ENCODE results near the gene SELENOH. TPM values are rescaled to one million over a fixed set of nuclear protein-coding genes. Genes with fewer than 3 reads are reported as not detected.

SELENOH gene
- total and polyA plus RNA-seq, 9 of the 15 experiments (the other 6 are each of a cell fraction or from before 2014, with no cell fraction given) = 16.6 to 299 (median 118) TPM

DNA sequence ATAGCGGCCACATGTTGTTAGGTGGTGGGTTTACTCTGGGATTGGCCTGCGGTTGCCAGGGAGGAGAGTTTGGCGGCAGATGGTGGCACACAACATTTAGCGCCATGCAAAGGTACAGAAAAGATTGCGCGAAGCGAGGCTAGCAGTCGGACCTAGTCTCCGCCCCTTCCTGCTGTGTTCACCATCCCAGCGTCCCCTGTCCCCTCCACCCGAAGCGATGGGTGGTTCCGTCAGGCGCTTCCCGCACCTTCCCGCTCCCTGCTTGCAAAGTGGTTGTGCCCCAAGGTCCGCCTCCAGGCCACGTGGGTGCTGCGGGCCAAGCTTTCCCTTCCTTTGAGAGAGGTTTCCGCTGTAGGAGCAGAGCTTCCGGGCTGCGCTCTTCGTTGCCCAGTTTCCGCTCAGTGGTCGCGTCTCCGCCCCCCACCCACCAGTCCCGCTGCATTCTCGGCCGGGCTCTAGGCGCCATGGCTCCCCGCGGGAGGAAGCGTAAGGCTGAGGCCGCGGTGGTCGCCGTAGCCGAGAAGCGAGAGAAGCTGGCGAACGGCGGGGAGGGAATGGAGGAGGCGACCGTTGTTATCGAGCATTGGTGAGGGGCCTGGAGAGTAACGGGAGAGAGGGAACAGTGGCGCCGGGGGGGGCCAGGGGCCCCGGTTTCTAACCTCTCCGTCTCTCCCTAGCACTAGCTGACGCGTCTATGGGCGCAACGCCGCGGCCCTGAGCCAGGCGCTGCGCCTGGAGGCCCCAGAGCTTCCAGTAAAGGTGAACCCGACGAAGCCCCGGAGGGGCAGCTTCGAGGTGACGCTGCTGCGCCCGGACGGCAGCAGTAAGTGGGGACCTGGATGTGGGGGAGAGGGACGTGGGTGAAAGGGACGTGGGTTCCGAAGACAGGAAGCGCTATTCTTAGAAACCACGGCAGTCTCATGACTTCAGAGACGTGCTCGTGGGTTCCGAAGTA is at the start of gene SELENOH (continued):
- TF ChIP-seq CHCHD3 (CRISPR knock-in tag; IDR thresholded peaks at IDR 0.05) (no peak; the same call in 1 of the 2 replicates), E2F3 (CRISPR knock-in tag; IDR thresholded peaks at IDR 0.05) (peak; percentile 74), TGIF2 (CRISPR knock-in tag; IDR thresholded peaks at IDR 0.05) (no peak), ELF4 (CRISPR knock-in tag; IDR thresholded peaks at IDR 0.05) (peak; percentile 28; the same call in 1 of the 2 replicates), POLR2AphosphoS2 (IDR thresholded peaks at IDR 0.05; ENCODE audit: low read length) (peak; percentile 99), SMAD1 (IDR thresholded peaks at IDR 0.05; ENCODE audit: low read depth, low read length, partially characterized antibody) (peak; percentile 82), DPF2 (IDR thresholded peaks at IDR 0.05) (peak; percentile 51; the same call in 1 of the 2 replicates), ZBTB8A (IDR thresholded peaks at IDR 0.05; ENCODE audit: partially characterized antibody) (no peak)
- TF ChIP-seq, protein P1, sequence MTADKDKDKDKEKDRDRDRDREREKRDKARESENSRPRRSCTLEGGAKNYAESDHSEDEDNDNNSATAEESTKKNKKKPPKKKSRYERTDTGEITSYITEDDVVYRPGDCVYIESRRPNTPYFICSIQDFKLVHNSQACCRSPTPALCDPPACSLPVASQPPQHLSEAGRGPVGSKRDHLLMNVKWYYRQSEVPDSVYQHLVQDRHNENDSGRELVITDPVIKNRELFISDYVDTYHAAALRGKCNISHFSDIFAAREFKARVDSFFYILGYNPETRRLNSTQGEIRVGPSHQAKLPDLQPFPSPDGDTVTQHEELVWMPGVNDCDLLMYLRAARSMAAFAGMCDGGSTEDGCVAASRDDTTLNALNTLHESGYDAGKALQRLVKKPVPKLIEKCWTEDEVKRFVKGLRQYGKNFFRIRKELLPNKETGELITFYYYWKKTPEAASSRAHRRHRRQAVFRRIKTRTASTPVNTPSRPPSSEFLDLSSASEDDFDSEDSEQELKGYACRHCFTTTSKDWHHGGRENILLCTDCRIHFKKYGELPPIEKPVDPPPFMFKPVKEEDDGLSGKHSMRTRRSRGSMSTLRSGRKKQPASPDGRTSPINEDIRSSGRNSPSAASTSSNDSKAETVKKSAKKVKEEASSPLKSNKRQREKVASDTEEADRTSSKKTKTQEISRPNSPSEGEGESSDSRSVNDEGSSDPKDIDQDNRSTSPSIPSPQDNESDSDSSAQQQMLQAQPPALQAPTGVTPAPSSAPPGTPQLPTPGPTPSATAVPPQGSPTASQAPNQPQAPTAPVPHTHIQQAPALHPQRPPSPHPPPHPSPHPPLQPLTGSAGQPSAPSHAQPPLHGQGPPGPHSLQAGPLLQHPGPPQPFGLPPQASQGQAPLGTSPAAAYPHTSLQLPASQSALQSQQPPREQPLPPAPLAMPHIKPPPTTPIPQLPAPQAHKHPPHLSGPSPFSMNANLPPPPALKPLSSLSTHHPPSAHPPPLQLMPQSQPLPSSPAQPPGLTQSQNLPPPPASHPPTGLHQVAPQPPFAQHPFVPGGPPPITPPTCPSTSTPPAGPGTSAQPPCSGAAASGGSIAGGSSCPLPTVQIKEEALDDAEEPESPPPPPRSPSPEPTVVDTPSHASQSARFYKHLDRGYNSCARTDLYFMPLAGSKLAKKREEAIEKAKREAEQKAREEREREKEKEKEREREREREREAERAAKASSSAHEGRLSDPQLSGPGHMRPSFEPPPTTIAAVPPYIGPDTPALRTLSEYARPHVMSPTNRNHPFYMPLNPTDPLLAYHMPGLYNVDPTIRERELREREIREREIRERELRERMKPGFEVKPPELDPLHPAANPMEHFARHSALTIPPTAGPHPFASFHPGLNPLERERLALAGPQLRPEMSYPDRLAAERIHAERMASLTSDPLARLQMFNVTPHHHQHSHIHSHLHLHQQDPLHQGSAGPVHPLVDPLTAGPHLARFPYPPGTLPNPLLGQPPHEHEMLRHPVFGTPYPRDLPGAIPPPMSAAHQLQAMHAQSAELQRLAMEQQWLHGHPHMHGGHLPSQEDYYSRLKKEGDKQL (CRISPR knock-in tag; IDR thresholded peaks at IDR 0.05; ENCODE audit: borderline replicate concordance) = no peak
- TF ChIP-seq, protein P2, sequence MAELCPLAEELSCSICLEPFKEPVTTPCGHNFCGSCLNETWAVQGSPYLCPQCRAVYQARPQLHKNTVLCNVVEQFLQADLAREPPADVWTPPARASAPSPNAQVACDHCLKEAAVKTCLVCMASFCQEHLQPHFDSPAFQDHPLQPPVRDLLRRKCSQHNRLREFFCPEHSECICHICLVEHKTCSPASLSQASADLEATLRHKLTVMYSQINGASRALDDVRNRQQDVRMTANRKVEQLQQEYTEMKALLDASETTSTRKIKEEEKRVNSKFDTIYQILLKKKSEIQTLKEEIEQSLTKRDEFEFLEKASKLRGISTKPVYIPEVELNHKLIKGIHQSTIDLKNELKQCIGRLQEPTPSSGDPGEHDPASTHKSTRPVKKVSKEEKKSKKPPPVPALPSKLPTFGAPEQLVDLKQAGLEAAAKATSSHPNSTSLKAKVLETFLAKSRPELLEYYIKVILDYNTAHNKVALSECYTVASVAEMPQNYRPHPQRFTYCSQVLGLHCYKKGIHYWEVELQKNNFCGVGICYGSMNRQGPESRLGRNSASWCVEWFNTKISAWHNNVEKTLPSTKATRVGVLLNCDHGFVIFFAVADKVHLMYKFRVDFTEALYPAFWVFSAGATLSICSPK (IDR thresholded peaks at IDR 0.05; ENCODE audit: borderline replicate concordance) = no peak

Data from K562 (cell line).